ENCODE results near the gene VSTM4. TPM values are rescaled to one million over a fixed set of nuclear protein-coding genes. Genes with fewer than 3 reads are reported as not detected.
A peak's percentile ranks its signal among the peaks of the same experiment; 100 is the strongest.

Gene VSTM4
- total RNA-seq, 4 donors from 2014 or later = 10.0 to 21.4 (median 12.6) TPM

DNA sequence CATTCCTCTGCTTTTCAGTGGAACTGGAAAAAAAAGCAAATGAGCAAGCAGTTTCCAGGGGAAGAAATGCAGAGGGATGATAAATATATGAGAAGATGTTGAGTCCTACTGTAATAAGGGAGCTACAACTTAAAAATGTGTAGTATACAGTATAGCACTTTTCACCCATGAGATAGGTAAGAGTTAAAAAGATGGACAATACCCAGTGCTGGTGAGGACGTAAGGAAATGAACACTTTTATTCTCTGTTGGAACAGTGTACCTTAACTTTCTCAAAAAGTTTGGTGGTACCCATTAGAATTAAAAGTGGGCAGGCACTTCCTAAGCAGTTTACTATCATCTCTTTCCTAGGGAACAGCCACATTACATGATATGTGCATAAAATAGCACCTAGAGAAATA lies 21.2 kb upstream of the VSTM4 start:
- Histone ChIP-seq H3K4me3 (no peak overlapping the region), H3K9me3 (no peaks in the 10 kb centered on the region), H3K27me3 (peaks cover 0 to 9% (median 0%) of the 10 kb centered on the region in 4 donors), H3K4me1 (peaks cover 0 to 16% (median 14%) of the 10 kb centered on the region in 4 donors), H3K27ac (replicated peaks in 1 of 4) (no peak overlapping the region), H3K36me3 (no peaks in the 10 kb centered on the region)
- TF ChIP-seq EP300 (IDR thresholded peaks at IDR 0.05) (no peak), POLR2A (IDR thresholded peaks at IDR 0.05; ENCODE audit: low read depth) (no peak), CTCF (IDR thresholded peaks at IDR 0.05) (no peak), POLR2AphosphoS5 (IDR thresholded peaks at IDR 0.05) (no peak)
- no peak for DNase-seq (ENCODE audit: extremely low spot score)
- WGBS = 50% methylated on average over 1 of the region's 1 CpG
- intact Hi-C loops (cut with DNase I) = no loop called here

DNA sequence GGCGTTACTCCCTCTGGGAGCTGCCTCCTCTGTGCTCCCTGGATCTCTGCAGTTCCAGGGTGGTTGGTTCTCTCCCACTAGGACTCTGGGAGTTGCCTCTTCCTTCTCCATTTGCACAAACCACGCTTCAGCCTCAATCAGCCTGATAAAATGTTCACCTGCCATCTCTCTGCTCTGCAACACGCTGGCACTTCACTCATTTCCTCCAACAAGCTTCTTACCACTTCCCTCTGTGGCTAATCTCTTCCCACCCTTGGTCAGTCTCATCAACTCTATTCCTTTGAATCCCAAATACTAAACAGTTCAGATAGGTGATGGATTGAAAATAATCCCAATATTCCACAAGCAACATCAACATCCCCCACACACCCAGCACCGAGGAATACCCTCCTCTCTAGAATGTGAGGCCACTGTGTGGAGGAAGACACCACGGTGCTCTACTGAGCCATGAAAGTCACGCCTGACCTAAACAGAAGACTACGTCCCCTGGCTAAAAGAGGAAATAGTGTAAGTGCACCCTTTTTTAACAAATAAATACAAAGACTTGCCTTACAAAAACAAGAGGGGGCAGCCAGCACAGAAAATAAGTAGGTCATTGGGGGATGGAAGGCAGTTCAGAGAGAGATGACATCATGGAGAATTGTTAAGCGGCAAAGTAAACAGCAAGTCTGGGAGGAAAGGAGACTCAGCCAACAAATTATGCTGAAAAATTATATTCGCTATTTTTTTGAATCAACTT lies 20.4 kb upstream of the VSTM4 start:
- Histone ChIP-seq H3K4me1 (peaks cover 0 to 16% (median 14%) of the 10 kb centered on the region in 4 donors), H3K27me3 (peaks cover 0 to 9% (median 0%) of the 10 kb centered on the region in 4 donors), H3K4me3 (no peak overlapping the region), H3K36me3 (no peaks in the 10 kb centered on the region), H3K27ac (replicated peaks in 1 of 4) (peak overlapping the region in 1 of 4 donors; percentile 7), H3K9me3 (no peaks in the 10 kb centered on the region)
- 49% methylated on average over 9 of the region's 9 CpGs for WGBS
- DNase-seq (ENCODE audit: extremely low spot score) = no peak
- TF ChIP-seq POLR2AphosphoS5 (IDR thresholded peaks at IDR 0.05) (peak in 1 of 2 donors; percentile 13), POLR2A (IDR thresholded peaks at IDR 0.05; ENCODE audit: low read depth) (no peak)
- intact Hi-C loops (cut with DNase I) = no loop called here

- Histone ChIP-seq H3K27ac (replicated peaks in 1 of 4) (no peak overlapping the region), H3K4me1 (peaks cover 0 to 10% (median 9%) of the 10 kb centered on the region in 4 donors), H3K36me3 (no peaks in the 10 kb centered on the region), H3K4me3 (no peak overlapping the region), H3K27me3 (peaks cover 0 to 9% (median 0%) of the 10 kb centered on the region in 4 donors), H3K9me3 (no peaks in the 10 kb centered on the region)
- no peak for DNase-seq (ENCODE audit: extremely low spot score)
- WGBS = 73% methylated on average over 3 of the region's 3 CpGs
- TF ChIP-seq EP300 (IDR thresholded peaks at IDR 0.05) = no peak
- no peak for TF ChIP-seq POLR2AphosphoS5 (IDR thresholded peaks at IDR 0.05)
- no peak for TF ChIP-seq CTCF (IDR thresholded peaks at IDR 0.05)
- no peak for TF ChIP-seq POLR2A (IDR thresholded peaks at IDR 0.05; ENCODE audit: low read depth)
- intact Hi-C loops (cut with DNase I) = no loop called here
These were observed 19.0 kb upstream of the VSTM4 start for GRCh38 chr10:49134327-49134726.

DNA sequence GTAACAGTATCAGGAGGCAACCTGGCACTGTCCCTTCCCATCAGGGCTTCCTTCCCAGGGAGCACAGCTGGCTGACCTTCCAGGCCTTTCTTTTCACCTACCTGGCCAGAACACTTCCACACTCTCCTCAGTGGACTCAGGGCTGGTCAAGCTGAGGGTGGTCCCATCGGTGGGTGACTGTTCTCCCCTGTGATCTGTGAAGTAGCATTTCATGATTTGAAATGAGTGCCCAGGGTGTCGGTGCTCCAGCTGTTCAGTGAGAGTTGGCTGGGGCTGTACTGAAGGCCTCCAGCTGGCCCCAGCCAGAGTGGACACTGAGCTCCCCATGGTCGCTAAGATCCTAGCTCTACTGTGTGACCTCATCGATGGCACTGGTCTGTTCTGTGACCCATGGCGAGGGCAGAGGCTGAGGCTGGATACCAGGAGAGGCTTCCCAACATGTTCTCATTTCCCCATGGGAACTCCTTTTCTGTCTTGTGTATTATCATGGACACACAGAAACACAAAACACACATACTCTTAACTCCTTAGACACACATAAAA lies 18.5 kb upstream of the VSTM4 start, which contains the start of gene FAM170B:
FAM170B (minus strand) TSS at position 316 of the 543 bp plus-strand sequence; CDS start at position 213, 103 bp downstream.
- TF ChIP-seq CTCF (IDR thresholded peaks at IDR 0.05) (no peak), POLR2A (IDR thresholded peaks at IDR 0.05; ENCODE audit: low read depth) (no peak), EP300 (IDR thresholded peaks at IDR 0.05) (no peak), POLR2AphosphoS5 (IDR thresholded peaks at IDR 0.05) (no peak)
- WGBS = 73% methylated on average over 5 of the region's 5 CpGs
- intact Hi-C loops (cut with DNase I) = no loop called here
- Histone ChIP-seq H3K27ac (replicated peaks in 1 of 4) (no peak within 1 kb of the TSS), H3K27me3 (peaks cover 0 to 9% (median 0%) of the 10 kb centered on the region in 4 donors), H3K36me3 (no peaks in the 10 kb centered on the region), H3K4me1 (peaks cover 0 to 7% (median 5%) of the 10 kb centered on the region in 4 donors), H3K4me3 (no peak within 1 kb of the TSS), H3K9me3 (no peaks in the 10 kb centered on the region)
- DNase-seq (ENCODE audit: extremely low spot score) = no peak

DNA sequence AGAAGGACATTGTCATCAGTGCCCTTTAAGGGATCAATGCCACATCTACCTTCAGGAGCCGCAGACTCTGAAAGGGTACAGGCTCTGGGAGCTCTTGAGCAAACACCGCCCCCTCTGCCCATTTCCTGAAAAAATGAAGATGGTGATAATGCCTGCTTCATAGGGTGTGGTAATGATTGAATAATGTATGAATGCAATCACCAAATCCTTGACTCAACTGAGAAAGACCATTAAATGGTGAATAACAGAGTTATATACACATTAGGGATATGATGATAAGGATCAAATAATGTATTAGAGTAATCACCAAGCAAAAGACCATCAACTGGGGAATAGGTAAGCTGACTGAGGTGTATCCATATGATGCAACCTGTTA lies 17.0 kb upstream of the VSTM4 start:
- Histone ChIP-seq H3K4me1 (peaks cover 0 to 7% (median 2%) of the 10 kb centered on the region in 4 donors), H3K4me3 (no peak overlapping the region), H3K36me3 (no peaks in the 10 kb centered on the region), H3K27me3 (no peaks in the 10 kb centered on the region), H3K27ac (replicated peaks in 1 of 4) (no peak overlapping the region), H3K9me3 (no peaks in the 10 kb centered on the region)
- intact Hi-C loops (cut with DNase I) = no loop called here
- no peak for TF ChIP-seq CTCF (IDR thresholded peaks at IDR 0.05)
- TF ChIP-seq POLR2A (IDR thresholded peaks at IDR 0.05; ENCODE audit: low read depth) = no peak
- no peak for TF ChIP-seq EP300 (IDR thresholded peaks at IDR 0.05)
- TF ChIP-seq POLR2AphosphoS5 (IDR thresholded peaks at IDR 0.05) = no peak
- no peak for DNase-seq (ENCODE audit: extremely low spot score)
- 95% methylated on average over 2 of the region's 2 CpGs for WGBS
